Measurements from ENCODE around the gene HERC2. TPM values are rescaled to one million over a fixed set of nuclear protein-coding genes. Genes with fewer than 3 reads are reported as not detected.
"Not testable (repeated sequence)": the region's sequence is repeated elsewhere in the genome, so short reads cannot be mapped to it uniquely, and the experiment has no call there.

The HERC2 gene
- total RNA-seq, 2 donors from 2014 or later = 65.1 to 69.8 TPM

GRCh38 chr15:28295009-28295563, 26.9 kb downstream of the HERC2 start:
- DNase-seq (ENCODE audit: low spot score); H3K36me3 ChIP-seq; intact Hi-C loops (cut with DNase I); H3K4me1 ChIP-seq (replicated peaks); H3K9me3 ChIP-seq; H3K27ac ChIP-seq; H3K27me3 ChIP-seq (replicated peaks; ENCODE audit: insufficient read depth); H3K4me3 ChIP-seq: not testable (repeated sequence)
- 96% methylated on average over 2 of the region's 3 CpGs for WGBS

DNA sequence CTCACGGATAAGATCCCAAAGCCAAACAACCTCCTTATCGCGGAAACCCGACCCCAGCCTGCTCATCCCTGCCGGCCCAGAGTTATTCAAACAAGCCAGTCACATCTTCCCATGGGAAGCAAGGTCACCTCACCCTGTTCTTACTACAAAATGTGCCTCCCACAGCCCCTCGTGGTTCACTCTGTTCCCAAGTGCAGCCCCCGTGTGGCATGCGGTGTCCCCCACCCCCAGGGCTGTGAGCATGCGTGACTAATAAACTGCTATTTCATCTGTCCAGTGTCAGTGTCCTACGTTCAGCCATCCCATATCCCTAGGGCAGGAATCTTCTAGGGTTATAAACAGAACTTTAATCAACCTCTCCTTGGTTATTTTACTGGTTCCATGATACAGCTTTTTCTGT, 27.4 kb downstream of the HERC2 start:
- H3K9me3 ChIP-seq; H3K4me3 ChIP-seq; H3K4me1 ChIP-seq (replicated peaks); H3K27ac ChIP-seq; H3K27me3 ChIP-seq (replicated peaks; ENCODE audit: insufficient read depth); DNase-seq (ENCODE audit: low spot score); H3K36me3 ChIP-seq; intact Hi-C loops (cut with DNase I): not testable (repeated sequence)
- WGBS = 77% methylated on average over 10 of the region's 10 CpGs

GRCh38 chr15:28289694-28290463, 32.1 kb downstream of the HERC2 start:
- H3K27me3 ChIP-seq (replicated peaks; ENCODE audit: insufficient read depth) = no peaks in the 10 kb centered on the region
- WGBS = 97% methylated on average over 10 of the region's 10 CpGs
- TF ChIP-seq POLR2AphosphoS5 (IDR thresholded peaks at IDR 0.05) (no peak), CTCF (IDR thresholded peaks at IDR 0.05) (no peak), POLR2A (IDR thresholded peaks at IDR 0.05) (no peak)
- no peak overlapping the region for H3K27ac ChIP-seq
- H3K36me3 ChIP-seq = no peaks in the 10 kb centered on the region
- H3K9me3 ChIP-seq = no peaks in the 10 kb centered on the region
- intact Hi-C loops (cut with DNase I) = no loop called here
- no peaks in the 10 kb centered on the region for H3K4me1 ChIP-seq (replicated peaks)
- no peak overlapping the region for H3K4me3 ChIP-seq
- no peak for DNase-seq (ENCODE audit: low spot score)

DNA sequence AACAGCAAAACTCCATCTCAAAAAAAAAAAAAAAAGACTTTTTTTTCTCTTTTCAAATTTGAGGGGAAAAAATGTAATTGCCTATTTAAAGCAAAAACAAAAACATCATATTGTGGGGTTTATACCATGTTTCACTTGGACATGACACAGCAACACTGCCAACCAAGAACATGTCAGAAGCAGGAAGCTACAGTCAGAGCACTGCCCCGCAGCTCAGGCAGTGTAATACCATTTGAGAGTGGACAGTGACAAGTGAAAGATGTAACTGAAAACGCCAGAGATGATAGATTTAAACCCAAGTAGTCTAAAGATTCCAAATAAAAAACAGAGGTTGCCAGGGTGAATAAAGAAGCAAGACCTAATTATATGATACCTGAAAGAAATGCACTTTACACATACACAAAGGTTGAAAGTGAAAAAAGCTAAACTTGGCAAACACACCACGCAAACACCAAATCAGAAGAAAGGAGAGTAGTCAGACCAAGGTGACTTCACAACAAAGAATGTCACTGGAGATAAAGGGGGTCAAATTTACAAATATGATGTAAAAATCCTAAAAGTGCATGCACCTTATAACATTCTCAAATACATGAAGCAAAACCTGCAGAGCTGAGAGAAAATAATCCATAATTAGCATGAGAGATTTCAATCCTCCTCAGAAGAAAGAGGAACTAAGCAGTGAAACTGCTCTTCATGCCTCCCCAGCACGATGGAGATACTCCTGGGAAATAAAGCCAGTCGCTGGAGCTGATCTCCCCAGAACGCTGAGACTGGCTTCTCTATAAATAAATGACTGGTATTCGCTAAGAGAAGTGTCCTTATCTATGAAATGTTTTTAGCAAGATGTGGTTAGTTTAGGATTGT, 32.9 kb downstream of the HERC2 start:
- intact Hi-C loops (cut with DNase I); H3K27me3 ChIP-seq (replicated peaks; ENCODE audit: insufficient read depth); H3K27ac ChIP-seq; H3K4me3 ChIP-seq; DNase-seq (ENCODE audit: low spot score); H3K9me3 ChIP-seq; H3K4me1 ChIP-seq (replicated peaks); H3K36me3 ChIP-seq: not testable (repeated sequence)
- 81% methylated on average over 7 of the region's 7 CpGs for WGBS

DNA sequence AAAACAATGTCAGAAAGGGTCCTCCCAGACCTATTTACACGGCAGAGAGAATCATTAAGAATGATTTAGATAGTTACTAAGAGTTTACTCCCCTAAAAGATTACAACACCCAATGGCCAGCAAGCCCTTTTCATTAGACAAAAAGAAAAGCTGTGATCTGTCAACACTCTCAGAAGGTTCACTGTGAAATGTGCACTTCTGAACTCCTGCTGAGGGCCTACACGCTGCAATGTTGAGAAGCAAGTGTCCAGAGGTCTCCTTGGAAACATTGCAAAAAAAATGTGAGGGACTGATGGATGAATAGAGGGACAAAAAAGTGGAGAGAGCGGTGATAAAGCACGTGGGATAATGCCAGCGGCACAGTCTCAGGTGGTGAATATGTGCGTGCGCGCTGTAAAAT, 35.3 kb downstream of the HERC2 start:
- DNase-seq (ENCODE audit: low spot score); H3K4me1 ChIP-seq (replicated peaks); intact Hi-C loops (cut with DNase I); H3K27ac ChIP-seq; H3K9me3 ChIP-seq; H3K36me3 ChIP-seq; H3K27me3 ChIP-seq (replicated peaks; ENCODE audit: insufficient read depth); H3K4me3 ChIP-seq: not testable (repeated sequence)
- WGBS = 73% methylated on average over 8 of the region's 8 CpGs

- no peak for DNase-seq (ENCODE audit: low spot score)
- Histone ChIP-seq H3K27me3 (replicated peaks; ENCODE audit: insufficient read depth) (no peaks in the 10 kb centered on the region), H3K27ac (no peak overlapping the region), H3K4me3 (no peak overlapping the region), H3K4me1 (replicated peaks) (no peaks in the 10 kb centered on the region), H3K36me3 (no peaks in the 10 kb centered on the region), H3K9me3 (no peaks in the 10 kb centered on the region)
- intact Hi-C loops (cut with DNase I) = no loop called here
- WGBS = 100% methylated on average over 3 of the region's 3 CpGs
- TF ChIP-seq POLR2A (IDR thresholded peaks at IDR 0.05) (no peak), POLR2AphosphoS5 (IDR thresholded peaks at IDR 0.05) (no peak), CTCF (IDR thresholded peaks at IDR 0.05) (no peak)
Observed at GRCh38 chr15:28286031-28286430, 35.9 kb downstream of the HERC2 start.
